H1 (cell line): ENCODE results near the gene LAMB1. TPM values are rescaled to one million over a fixed set of nuclear protein-coding genes. Genes with fewer than 3 reads are reported as not detected.

Experiments
- RBBP5 ChIP-seq: IDR thresholded peaks from 2 replicates; pipeline ENCODE4 v1.7.1; 2012; ENCODE audit warnings: low read depth, mild to moderate bottlenecking, inconsistent platforms, low read length, moderate library complexity, borderline replicate concordance
- SP1 ChIP-seq: IDR thresholded peaks from 2 replicates; pipeline ENCODE4 v1.6.1; 2011; ENCODE audit warnings: low read depth, low read length
- ZNF274 ChIP-seq: IDR thresholded peaks from 2 replicates; pipeline ENCODE4 v1.7.0; 2012; ENCODE audit warnings: low read length, borderline replicate concordance; ENCODE audit errors: extremely low read depth
- polyA plus RNA-seq, 7 experiments: library from polyadenylated mRNA; depleted of rRNA in 3 of 7; stranded (reverse) in 5 of 7; unstranded in 2 of 7; fragments of >200 nt in 5 of 7; fragments of 200-250 nt in 2 of 7; gene quantifications; 1 replicate in 5 of 7; 2 replicates in 1 of 7; 4 replicates in 1 of 7; pipeline versions ENCODE4 v1.2.1 to v1.2.3, GENCODE V29; 2011 to 2013; ENCODE audit warnings: missing spikeins in 2 of 7, mixed read lengths in 2 of 7
- total RNA-seq: library from RNA; stranded (reverse); fragmentation: NEBNext Ultra II Directional; extraction: Animal tissue kit (Norgen Biotek cat#: 25700); gene quantifications from 2 replicates; pipeline ENCODE4 v1.2.1, GENCODE V29; 2021

Gene LAMB1
- total and polyA plus RNA-seq, 2 of the 8 experiments (the other 6 are each of a cell fraction or from before 2014, with no cell fraction given), result 31.9 to 38.5 TPM

GRCh38 chr7:107900496-107901015 is 102.4 kb downstream of the LAMB1 start (continued):
- TF ChIP-seq ZNF274, result no peak
- no peak for TF ChIP-seq SP1
- no peak for TF ChIP-seq RBBP5
